ENCODE measurements around the gene DACT2. TPM values are rescaled to one million over a fixed set of nuclear protein-coding genes. Genes with fewer than 3 reads are reported as not detected.

Gene DACT2
- total and polyA plus RNA-seq, 2 of the 8 experiments (the other 6 are each of a cell fraction or from before 2014, with no cell fraction given), result 2.9 to 3.1 TPM

DNA sequence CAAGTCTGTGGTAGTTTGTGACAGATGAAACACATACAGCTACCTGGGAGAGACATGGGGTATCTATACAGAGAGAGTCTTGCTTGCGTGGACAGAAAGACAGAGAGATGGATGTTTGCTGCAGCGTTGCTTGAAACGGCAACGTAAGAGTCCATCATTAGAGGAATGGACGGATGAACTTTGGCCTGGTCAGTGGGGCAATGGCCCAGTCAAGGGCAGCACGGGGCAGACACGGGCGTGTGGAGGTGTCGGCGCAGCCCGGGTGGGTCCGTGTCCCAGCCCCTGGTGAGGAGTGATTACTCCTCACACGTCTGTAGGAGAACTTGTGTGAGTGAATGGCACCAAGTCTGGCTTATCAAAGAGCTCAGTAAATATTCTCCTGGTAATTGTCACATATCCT is 21.9 kb downstream of the DACT2 start (continued):
- TF ChIP-seq, protein P1, sequence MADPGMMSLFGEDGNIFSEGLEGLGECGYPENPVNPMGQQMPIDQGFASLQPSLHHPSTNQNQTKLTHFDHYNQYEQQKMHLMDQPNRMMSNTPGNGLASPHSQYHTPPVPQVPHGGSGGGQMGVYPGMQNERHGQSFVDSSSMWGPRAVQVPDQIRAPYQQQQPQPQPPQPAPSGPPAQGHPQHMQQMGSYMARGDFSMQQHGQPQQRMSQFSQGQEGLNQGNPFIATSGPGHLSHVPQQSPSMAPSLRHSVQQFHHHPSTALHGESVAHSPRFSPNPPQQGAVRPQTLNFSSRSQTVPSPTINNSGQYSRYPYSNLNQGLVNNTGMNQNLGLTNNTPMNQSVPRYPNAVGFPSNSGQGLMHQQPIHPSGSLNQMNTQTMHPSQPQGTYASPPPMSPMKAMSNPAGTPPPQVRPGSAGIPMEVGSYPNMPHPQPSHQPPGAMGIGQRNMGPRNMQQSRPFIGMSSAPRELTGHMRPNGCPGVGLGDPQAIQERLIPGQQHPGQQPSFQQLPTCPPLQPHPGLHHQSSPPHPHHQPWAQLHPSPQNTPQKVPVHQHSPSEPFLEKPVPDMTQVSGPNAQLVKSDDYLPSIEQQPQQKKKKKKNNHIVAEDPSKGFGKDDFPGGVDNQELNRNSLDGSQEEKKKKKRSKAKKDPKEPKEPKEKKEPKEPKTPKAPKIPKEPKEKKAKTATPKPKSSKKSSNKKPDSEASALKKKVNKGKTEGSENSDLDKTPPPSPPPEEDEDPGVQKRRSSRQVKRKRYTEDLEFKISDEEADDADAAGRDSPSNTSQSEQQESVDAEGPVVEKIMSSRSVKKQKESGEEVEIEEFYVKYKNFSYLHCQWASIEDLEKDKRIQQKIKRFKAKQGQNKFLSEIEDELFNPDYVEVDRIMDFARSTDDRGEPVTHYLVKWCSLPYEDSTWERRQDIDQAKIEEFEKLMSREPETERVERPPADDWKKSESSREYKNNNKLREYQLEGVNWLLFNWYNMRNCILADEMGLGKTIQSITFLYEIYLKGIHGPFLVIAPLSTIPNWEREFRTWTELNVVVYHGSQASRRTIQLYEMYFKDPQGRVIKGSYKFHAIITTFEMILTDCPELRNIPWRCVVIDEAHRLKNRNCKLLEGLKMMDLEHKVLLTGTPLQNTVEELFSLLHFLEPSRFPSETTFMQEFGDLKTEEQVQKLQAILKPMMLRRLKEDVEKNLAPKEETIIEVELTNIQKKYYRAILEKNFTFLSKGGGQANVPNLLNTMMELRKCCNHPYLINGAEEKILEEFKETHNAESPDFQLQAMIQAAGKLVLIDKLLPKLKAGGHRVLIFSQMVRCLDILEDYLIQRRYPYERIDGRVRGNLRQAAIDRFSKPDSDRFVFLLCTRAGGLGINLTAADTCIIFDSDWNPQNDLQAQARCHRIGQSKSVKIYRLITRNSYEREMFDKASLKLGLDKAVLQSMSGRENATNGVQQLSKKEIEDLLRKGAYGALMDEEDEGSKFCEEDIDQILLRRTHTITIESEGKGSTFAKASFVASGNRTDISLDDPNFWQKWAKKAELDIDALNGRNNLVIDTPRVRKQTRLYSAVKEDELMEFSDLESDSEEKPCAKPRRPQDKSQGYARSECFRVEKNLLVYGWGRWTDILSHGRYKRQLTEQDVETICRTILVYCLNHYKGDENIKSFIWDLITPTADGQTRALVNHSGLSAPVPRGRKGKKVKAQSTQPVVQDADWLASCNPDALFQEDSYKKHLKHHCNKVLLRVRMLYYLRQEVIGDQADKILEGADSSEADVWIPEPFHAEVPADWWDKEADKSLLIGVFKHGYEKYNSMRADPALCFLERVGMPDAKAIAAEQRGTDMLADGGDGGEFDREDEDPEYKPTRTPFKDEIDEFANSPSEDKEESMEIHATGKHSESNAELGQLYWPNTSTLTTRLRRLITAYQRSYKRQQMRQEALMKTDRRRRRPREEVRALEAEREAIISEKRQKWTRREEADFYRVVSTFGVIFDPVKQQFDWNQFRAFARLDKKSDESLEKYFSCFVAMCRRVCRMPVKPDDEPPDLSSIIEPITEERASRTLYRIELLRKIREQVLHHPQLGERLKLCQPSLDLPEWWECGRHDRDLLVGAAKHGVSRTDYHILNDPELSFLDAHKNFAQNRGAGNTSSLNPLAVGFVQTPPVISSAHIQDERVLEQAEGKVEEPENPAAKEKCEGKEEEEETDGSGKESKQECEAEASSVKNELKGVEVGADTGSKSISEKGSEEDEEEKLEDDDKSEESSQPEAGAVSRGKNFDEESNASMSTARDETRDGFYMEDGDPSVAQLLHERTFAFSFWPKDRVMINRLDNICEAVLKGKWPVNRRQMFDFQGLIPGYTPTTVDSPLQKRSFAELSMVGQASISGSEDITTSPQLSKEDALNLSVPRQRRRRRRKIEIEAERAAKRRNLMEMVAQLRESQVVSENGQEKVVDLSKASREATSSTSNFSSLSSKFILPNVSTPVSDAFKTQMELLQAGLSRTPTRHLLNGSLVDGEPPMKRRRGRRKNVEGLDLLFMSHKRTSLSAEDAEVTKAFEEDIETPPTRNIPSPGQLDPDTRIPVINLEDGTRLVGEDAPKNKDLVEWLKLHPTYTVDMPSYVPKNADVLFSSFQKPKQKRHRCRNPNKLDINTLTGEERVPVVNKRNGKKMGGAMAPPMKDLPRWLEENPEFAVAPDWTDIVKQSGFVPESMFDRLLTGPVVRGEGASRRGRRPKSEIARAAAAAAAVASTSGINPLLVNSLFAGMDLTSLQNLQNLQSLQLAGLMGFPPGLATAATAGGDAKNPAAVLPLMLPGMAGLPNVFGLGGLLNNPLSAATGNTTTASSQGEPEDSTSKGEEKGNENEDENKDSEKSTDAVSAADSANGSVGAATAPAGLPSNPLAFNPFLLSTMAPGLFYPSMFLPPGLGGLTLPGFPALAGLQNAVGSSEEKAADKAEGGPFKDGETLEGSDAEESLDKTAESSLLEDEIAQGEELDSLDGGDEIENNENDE (IDR thresholded peaks at IDR 0.05; ENCODE audit: insufficient replicate concordance, low read length), result no peak
- TF ChIP-seq HDAC2 (IDR thresholded peaks at IDR 0.05; ENCODE audit: borderline replicate concordance in 1 of 2, low read depth in 2 of 2, low read length in 2 of 2) (no peak), CHD2 (IDR thresholded peaks at IDR 0.05; ENCODE audit: low read length) (no peak), ZNF274 (IDR thresholded peaks at IDR 0.05; ENCODE audit: borderline replicate concordance, extremely low read depth, low read length) (no peak), HDAC6 (IDR thresholded peaks at IDR 0.05; ENCODE audit: low read depth, low read length) (no peak), FOSL1 (IDR thresholded peaks at IDR 0.05; ENCODE audit: insufficient read depth, low read depth, low read length) (no peak)
